Activated T-cell treated with anti-CD3 and anti-CD28 coated beads, Interleukin-2, amount 50 U/mL, for 72 hours (primary cell): ENCODE measurements around the gene GSDMA. TPM values are rescaled to one million over a fixed set of nuclear protein-coding genes. Genes with fewer than 3 reads are reported as not detected.

ENCODE experiments used
- ATAC-seq, 2 donors: fragments of 150-1000 bp; cut with Tn5 transposase; replicated peaks in 1 of 2; 2 replicates each; pipeline ENCODE4 v1.10.0; 2021; ENCODE audit warnings: moderate library complexity in 2 of 2, mild to moderate bottlenecking in 1 of 2
- DNase-seq, 2 donors: peaks; one replicate each; pipeline ENCODE4 v3.0.0; 2021 to 2022; ENCODE audit warnings: mixed read lengths in 1 of 2
- H3K27ac Mint-ChIP-seq: one replicate; pipeline ENCODE4 v1.8.0; 2022; ENCODE audit warnings: mild to moderate bottlenecking, moderate library complexity, mixed read lengths
- H3K27me3 Mint-ChIP-seq: one replicate; pipeline ENCODE4 v1.8.0; 2022; ENCODE audit warnings: low read depth, mixed read lengths
- H3K36me3 Mint-ChIP-seq, 2 donors: one replicate each; pipeline ENCODE4 v1.8.0; 2022; ENCODE audit warnings: mixed read lengths in 2 of 2, mild to moderate bottlenecking in 1 of 2; ENCODE audit not compliant: insufficient read depth in 2 of 2
- H3K4me1 Mint-ChIP-seq: one replicate; pipeline ENCODE4 v1.8.0; 2022; ENCODE audit warnings: low read depth, mixed read lengths
- H3K4me3 Mint-ChIP-seq, 2 donors: one replicate each; pipeline ENCODE4 v1.8.0; 2022; ENCODE audit warnings: mild to moderate bottlenecking in 2 of 2, mixed read lengths in 2 of 2, moderate library complexity in 2 of 2
- H3K9me3 Mint-ChIP-seq, 2 donors: one replicate each; pipeline ENCODE4 v1.8.0; 2022; ENCODE audit warnings: mixed read lengths in 2 of 2
- total RNA-seq, 2 donors: library from RNA; stranded (reverse); gene quantifications; one replicate each; pipeline ENCODE4 v1.2.3, GENCODE V29; 2022

Gene GSDMA
- total RNA-seq, 2 donors from 2014 or later, result 2.1 to 4.6 TPM

- Mint-ChIP-seq H3K36me3 (no peaks in the 10 kb centered on the region), H3K4me3 (peak overlapping the region; percentile 85 to 86), H3K27ac (peak overlapping the region; percentile 69), H3K9me3 (no peaks in the 10 kb centered on the region), H3K4me1 (peaks cover 34% of the 10 kb centered on the region), H3K27me3 (peaks cover 8% of the 10 kb centered on the region)
- ATAC-seq (no peak), DNase-seq (no peak)
Measured at GRCh38 chr17:39953471-39953888, 9.3 kb upstream of the GSDMA start.

GRCh38 chr17:39954876-39955275 lies 7.9 kb upstream of the GSDMA start:
- H3K4me1 Mint-ChIP-seq, result peaks cover 28% of the 10 kb centered on the region
- H3K27ac Mint-ChIP-seq, result no peak overlapping the region

GRCh38 chr17:39955726-39956225 lies 7.0 kb upstream of the GSDMA start:
- peaks cover 28% of the 10 kb centered on the region for H3K4me1 Mint-ChIP-seq
- no peaks in the 10 kb centered on the region for H3K36me3 Mint-ChIP-seq
- H3K4me3 Mint-ChIP-seq, result no peak overlapping the region
- no peak for DNase-seq
- no peak overlapping the region for H3K27ac Mint-ChIP-seq
- no peak for ATAC-seq
- H3K27me3 Mint-ChIP-seq, result peaks cover 8% of the 10 kb centered on the region
- no peaks in the 10 kb centered on the region for H3K9me3 Mint-ChIP-seq

More at GRCh38 chr17:39954876-39955275, 7.9 kb upstream of the GSDMA start:
- peaks cover 8% of the 10 kb centered on the region for H3K27me3 Mint-ChIP-seq
- ATAC-seq (no peak), DNase-seq (no peak)
- peak overlapping the region in 1 of 2 donors; percentile 37 for H3K4me3 Mint-ChIP-seq
- no peaks in the 10 kb centered on the region for H3K36me3 Mint-ChIP-seq
- no peaks in the 10 kb centered on the region for H3K9me3 Mint-ChIP-seq

- no peak overlapping the region for H3K4me3 Mint-ChIP-seq
- ATAC-seq (no peak), DNase-seq (no peak)
- peaks cover 33% of the 10 kb centered on the region for H3K4me1 Mint-ChIP-seq
- H3K27me3 Mint-ChIP-seq, result no peaks in the 10 kb centered on the region
- no peaks in the 10 kb centered on the region for H3K9me3 Mint-ChIP-seq
- H3K36me3 Mint-ChIP-seq, result no peaks in the 10 kb centered on the region
- H3K27ac Mint-ChIP-seq, result no peak overlapping the region
Measured at GRCh38 chr17:39960524-39961041, 2.2 kb upstream of the GSDMA start.

GRCh38 chr17:39963829-39964228 lies 1.0 kb downstream of the GSDMA start:
- peak; percentile 41 to 73 for ATAC-seq

GRCh38 chr17:39965017-39965699 lies 2.4 kb downstream of the GSDMA start:
- H3K4me1 Mint-ChIP-seq, result peaks cover 27% of the 10 kb centered on the region
- no peak for DNase-seq
- no peaks in the 10 kb centered on the region for H3K36me3 Mint-ChIP-seq
- H3K9me3 Mint-ChIP-seq, result no peaks in the 10 kb centered on the region
- H3K27me3 Mint-ChIP-seq, result peaks cover 8% of the 10 kb centered on the region
- ATAC-seq, result no peak
- no peak overlapping the region for H3K27ac Mint-ChIP-seq
- H3K4me3 Mint-ChIP-seq, result no peak overlapping the region

More at GRCh38 chr17:39963829-39964228, 1.0 kb downstream of the GSDMA start:
- H3K36me3 Mint-ChIP-seq, result no peaks in the 10 kb centered on the region
- H3K27me3 Mint-ChIP-seq, result no peaks in the 10 kb centered on the region
- peak; percentile 26 to 27 for DNase-seq
- no peaks in the 10 kb centered on the region for H3K9me3 Mint-ChIP-seq
- peaks cover 33% of the 10 kb centered on the region for H3K4me1 Mint-ChIP-seq
- peak overlapping the region; percentile 22 to 44 for H3K4me3 Mint-ChIP-seq
- peak overlapping the region; percentile 3 for H3K27ac Mint-ChIP-seq

GRCh38 chr17:39966771-39967170 lies 4.0 kb downstream of the GSDMA start:
- H3K36me3 Mint-ChIP-seq, result no peaks in the 10 kb centered on the region
- H3K27ac Mint-ChIP-seq, result no peak overlapping the region
- H3K4me1 Mint-ChIP-seq, result peaks cover 27% of the 10 kb centered on the region
- DNase-seq (no peak), ATAC-seq (no peak)
- H3K27me3 Mint-ChIP-seq, result peaks cover 17% of the 10 kb centered on the region
- H3K9me3 Mint-ChIP-seq, result no peaks in the 10 kb centered on the region
- no peak overlapping the region for H3K4me3 Mint-ChIP-seq

- H3K4me1 Mint-ChIP-seq, result peaks cover 9% of the 10 kb centered on the region
- ATAC-seq (no peak), DNase-seq (no peak)
- no peaks in the 10 kb centered on the region for H3K36me3 Mint-ChIP-seq
- no peak overlapping the region for H3K27ac Mint-ChIP-seq
- H3K27me3 Mint-ChIP-seq, result peaks cover 17% of the 10 kb centered on the region
- no peak overlapping the region for H3K4me3 Mint-ChIP-seq
- no peaks in the 10 kb centered on the region for H3K9me3 Mint-ChIP-seq
Measured at GRCh38 chr17:39968761-39969160, 6.0 kb downstream of the GSDMA start.

- Mint-ChIP-seq H3K4me3 (no peak overlapping the region), H3K27me3 (peaks cover 17% of the 10 kb centered on the region), H3K27ac (no peak overlapping the region), H3K4me1 (peaks cover 4% of the 10 kb centered on the region), H3K36me3 (no peaks in the 10 kb centered on the region), H3K9me3 (no peaks in the 10 kb centered on the region)
- ATAC-seq (no peak), DNase-seq (no peak)
Measured at GRCh38 chr17:39969375-39969774, 6.6 kb downstream of the GSDMA start.

- Mint-ChIP-seq H3K9me3 (no peaks in the 10 kb centered on the region), H3K4me3 (no peak overlapping the region), H3K27ac (no peak overlapping the region), H3K36me3 (no peaks in the 10 kb centered on the region), H3K4me1 (no peaks in the 10 kb centered on the region), H3K27me3 (peaks cover 17% of the 10 kb centered on the region)
- no peak for ATAC-seq
- no peak for DNase-seq
Measured at GRCh38 chr17:39970157-39970692, 7.4 kb downstream of the GSDMA start.

GRCh38 chr17:39971076-39971603 lies 8.3 kb downstream of the GSDMA start:
- Mint-ChIP-seq H3K27me3 (peaks cover 17% of the 10 kb centered on the region), H3K4me3 (no peak overlapping the region), H3K9me3 (no peaks in the 10 kb centered on the region), H3K4me1 (no peaks in the 10 kb centered on the region), H3K27ac (no peak overlapping the region), H3K36me3 (no peaks in the 10 kb centered on the region)
- DNase-seq (no peak), ATAC-seq (no peak)

GRCh38 chr17:39972271-39972670 lies 9.5 kb downstream of the GSDMA start:
- Mint-ChIP-seq H3K27me3 (peaks cover 17% of the 10 kb centered on the region), H3K36me3 (no peaks in the 10 kb centered on the region), H3K27ac (no peak overlapping the region), H3K9me3 (no peaks in the 10 kb centered on the region), H3K4me1 (no peaks in the 10 kb centered on the region), H3K4me3 (no peak overlapping the region)
- DNase-seq, result no peak
- ATAC-seq, result no peak

GRCh38 chr17:39973496-39973895 lies 10.7 kb downstream of the GSDMA start:
- no peaks in the 10 kb centered on the region for H3K9me3 Mint-ChIP-seq
- no peak for ATAC-seq
- no peaks in the 10 kb centered on the region for H3K36me3 Mint-ChIP-seq
- no peak overlapping the region for H3K27ac Mint-ChIP-seq
- peaks cover 17% of the 10 kb centered on the region for H3K27me3 Mint-ChIP-seq
- no peak overlapping the region for H3K4me3 Mint-ChIP-seq
- no peaks in the 10 kb centered on the region for H3K4me1 Mint-ChIP-seq
- no peak for DNase-seq
